Nephron (organoid): ENCODE measurements around the gene NOS3.

Experiments used
- H3K27ac Mint-ChIP-seq, 3 experiments: 2 replicates each; pipeline ENCODE4 v1.8.0; 2020; ENCODE audit warnings: mixed read lengths in 3 of 3, mild to moderate bottlenecking in 2 of 3, moderate library complexity in 1 of 3
- H3K27me3 Mint-ChIP-seq: 2 replicates; pipeline ENCODE4 v1.8.0; 2021; ENCODE audit warnings: low read depth, mild to moderate bottlenecking, moderate library complexity, mixed read lengths
- H3K36me3 Mint-ChIP-seq: 2 replicates; pipeline ENCODE4 v1.8.0; 2020; ENCODE audit warnings: low read depth, mixed read lengths
- H3K4me1 Mint-ChIP-seq: 2 replicates; pipeline ENCODE4 v1.8.0; 2020; ENCODE audit warnings: mixed read lengths
- H3K4me3 Mint-ChIP-seq, 3 experiments: 2 replicates each; pipeline ENCODE4 v1.8.0; 2020; ENCODE audit warnings: mild to moderate bottlenecking in 3 of 3, mixed read lengths in 3 of 3, moderate library complexity in 2 of 3
- H3K9me3 Mint-ChIP-seq: 2 replicates; pipeline ENCODE4 v1.8.0; 2020; ENCODE audit warnings: mixed read lengths
- CTCF ChIP-seq, 3 experiments: fragments of 200-600 bp; sonication (generic); IDR thresholded peaks; one replicate each; pipeline ENCODE4 v1.5.0; 2021; ENCODE audit warnings: antibody characterized with exemption in 3 of 3; ENCODE audit not compliant: unreplicated experiment in 3 of 3

The NOS3 gene

DNA sequence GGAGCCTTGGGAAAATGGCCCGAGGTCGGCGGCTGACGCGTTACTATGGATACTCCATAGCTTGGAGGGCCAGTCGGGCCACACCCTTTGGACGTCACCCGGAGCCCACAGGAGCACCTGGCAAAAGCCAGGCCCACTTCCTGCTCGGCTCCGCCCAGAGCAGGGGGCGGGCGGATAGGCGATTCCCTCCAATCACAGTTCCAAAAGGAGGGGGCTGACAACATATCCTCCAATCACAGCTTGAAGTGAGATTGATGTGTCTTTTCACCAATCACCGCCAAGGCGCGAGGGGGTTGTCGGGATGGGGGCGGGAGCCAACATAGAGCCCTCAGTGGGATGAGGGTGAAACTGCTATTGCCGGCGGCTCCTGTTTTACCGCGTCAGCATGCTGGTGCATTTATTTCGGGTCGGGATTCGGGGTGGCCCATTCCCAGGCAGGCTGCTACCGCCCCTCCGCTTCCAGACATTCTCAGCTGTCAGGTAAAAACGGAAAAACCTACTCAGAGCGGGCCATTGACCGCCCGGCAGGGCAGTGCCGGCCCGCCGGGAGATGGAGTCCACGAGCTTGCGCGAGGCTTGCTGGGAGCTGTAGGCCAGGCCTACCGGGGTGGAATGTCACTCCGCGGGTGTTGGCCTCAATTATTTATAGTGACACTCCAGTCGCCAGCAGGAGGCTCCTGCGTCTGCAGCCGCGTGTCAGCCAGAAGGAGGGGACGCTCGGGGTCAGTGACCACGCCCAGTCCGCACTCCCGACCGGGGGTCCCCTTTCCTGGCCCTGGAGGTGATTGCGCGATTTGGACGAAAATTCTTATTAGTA, 37.5 kb downstream of the NOS3 start, which contains the start of gene ABCB8:
ABCB8 (plus strand) TSS at position 320 of the 817 bp plus-strand sequence; CDS start at position 386, 66 bp downstream.
- peaks cover 6% of the 10 kb centered on the region for H3K36me3 Mint-ChIP-seq
- peaks cover 15% of the 10 kb centered on the region for H3K4me1 Mint-ChIP-seq
- H3K27me3 Mint-ChIP-seq: peaks cover 9% of the 10 kb centered on the region
- H3K27ac Mint-ChIP-seq: peak within 1 kb of the TSS; percentile 69 to 94 (median 93)
- peak within 1 kb of the TSS; percentile 93 to 95 (median 94) for H3K4me3 Mint-ChIP-seq
- no peaks in the 10 kb centered on the region for H3K9me3 Mint-ChIP-seq
- peak; percentile 35 to 58 (median 40) for TF ChIP-seq CTCF (IDR thresholded peaks at IDR 0.05; ENCODE audit: unreplicated experiment in 3 of 3)

- no peak for TF ChIP-seq CTCF (IDR thresholded peaks at IDR 0.05; ENCODE audit: unreplicated experiment in 3 of 3)
- Mint-ChIP-seq H3K27me3 (peaks cover 8% of the 10 kb centered on the region), H3K27ac (peak overlapping the region; percentile 69 to 94 (median 93)), H3K4me1 (peaks cover 15% of the 10 kb centered on the region), H3K36me3 (peaks cover 6% of the 10 kb centered on the region), H3K9me3 (no peaks in the 10 kb centered on the region), H3K4me3 (peak overlapping the region; percentile 93 to 95 (median 94))
Observed at GRCh38 chr7:151028948-151029501, 38.2 kb downstream of the NOS3 start.

DNA sequence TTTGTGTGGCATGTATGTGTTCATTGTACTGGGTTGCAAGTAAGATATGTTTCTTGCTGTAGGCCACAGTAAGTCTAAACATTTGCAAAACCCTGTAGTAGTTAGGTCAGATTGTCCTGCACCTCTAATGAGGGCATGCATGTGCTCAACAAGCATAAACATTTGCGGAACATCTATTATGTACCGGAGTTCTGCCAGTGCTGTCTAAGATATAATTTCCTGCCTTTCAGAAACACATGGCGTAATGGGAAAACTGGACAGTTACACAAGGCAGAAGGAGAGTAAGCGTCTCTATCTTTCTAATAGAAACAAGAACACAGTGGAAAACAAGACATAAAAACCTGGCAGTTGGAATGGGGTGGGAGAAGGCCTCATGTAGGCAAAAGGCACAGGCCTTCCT, 40.2 kb downstream of the NOS3 start:
- Mint-ChIP-seq H3K27ac (no peak overlapping the region), H3K36me3 (peaks cover 6% of the 10 kb centered on the region), H3K27me3 (no peaks in the 10 kb centered on the region), H3K9me3 (no peaks in the 10 kb centered on the region), H3K4me1 (peaks cover 15% of the 10 kb centered on the region), H3K4me3 (peak overlapping the region in 1 of 3 experiments; percentile 42)
- no peak for TF ChIP-seq CTCF (IDR thresholded peaks at IDR 0.05; ENCODE audit: unreplicated experiment in 3 of 3)

DNA sequence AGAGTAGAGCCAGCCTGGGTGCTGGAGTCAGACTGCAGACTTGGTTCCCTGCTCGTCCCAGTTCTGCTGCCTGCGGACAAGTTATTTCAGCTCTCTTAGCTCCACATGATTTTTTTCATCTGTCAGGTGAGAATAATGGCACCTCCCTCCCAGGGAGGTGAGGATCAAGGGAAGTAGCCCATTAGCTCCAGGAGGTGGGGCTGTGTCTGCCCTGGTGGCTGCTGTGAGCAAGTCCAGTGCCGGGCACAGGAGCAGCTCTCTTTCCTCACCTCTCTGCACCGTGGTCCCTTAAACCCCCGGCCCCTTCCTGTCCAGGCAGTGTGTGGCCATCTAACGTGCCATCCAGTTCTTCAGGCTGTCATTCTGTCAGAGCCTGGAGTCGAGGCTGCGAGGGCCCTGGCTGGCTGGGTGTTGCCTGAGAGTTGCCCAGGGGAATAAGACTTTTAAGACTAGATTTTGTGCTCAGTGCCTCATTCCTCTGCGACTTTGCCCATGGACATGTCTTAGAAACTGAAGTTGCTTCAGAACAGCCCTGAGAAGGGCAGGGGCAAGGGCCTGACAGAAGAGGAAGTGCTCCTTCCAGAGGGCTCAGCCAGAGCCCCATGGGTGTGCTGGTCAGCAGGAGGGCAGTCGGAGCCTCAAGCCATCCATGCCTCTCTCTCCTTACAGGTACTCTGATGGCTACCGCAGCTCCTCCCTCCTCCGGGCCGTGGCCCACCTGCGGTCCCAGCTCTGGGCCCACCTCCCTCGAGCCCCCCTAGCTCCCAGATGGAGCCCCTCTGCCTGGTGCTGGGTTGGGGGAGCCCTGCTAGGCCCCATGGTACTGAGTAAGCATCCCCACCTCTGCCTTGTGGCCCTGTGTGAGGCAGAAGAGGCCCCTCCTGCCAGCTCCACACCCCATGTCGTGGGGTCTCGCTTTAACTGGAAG, 42.4 kb downstream of the NOS3 start:
- TF ChIP-seq CTCF (IDR thresholded peaks at IDR 0.05; ENCODE audit: unreplicated experiment in 3 of 3): no peak
- H3K27me3 Mint-ChIP-seq: no peaks in the 10 kb centered on the region
- peaks cover 7% of the 10 kb centered on the region for H3K4me1 Mint-ChIP-seq
- H3K9me3 Mint-ChIP-seq: no peaks in the 10 kb centered on the region
- peaks cover 6% of the 10 kb centered on the region for H3K36me3 Mint-ChIP-seq
- H3K4me3 Mint-ChIP-seq: no peak overlapping the region
- no peak overlapping the region for H3K27ac Mint-ChIP-seq

DNA sequence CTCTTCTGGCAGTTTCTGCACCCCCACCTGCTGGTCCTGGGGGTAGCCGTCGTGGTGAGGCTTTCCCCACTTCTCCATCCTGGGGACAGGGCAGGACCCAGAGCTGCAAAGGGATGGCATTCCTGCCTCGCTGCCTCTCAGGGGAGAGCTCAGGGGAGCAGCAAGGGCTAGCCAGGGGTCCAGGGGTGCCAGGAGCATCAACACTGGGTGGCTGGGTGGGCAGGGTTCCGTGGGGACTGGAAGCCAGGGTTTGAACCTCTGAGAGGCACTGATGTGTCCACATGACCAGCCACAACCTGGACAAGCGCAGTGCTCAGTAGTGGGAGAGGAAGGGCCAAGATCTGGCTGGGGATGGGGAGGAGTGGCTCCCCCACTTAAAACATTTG, 43.0 kb downstream of the NOS3 start:
- Mint-ChIP-seq H3K9me3 (no peaks in the 10 kb centered on the region), H3K27ac (no peak overlapping the region), H3K27me3 (no peaks in the 10 kb centered on the region), H3K4me1 (peaks cover 6% of the 10 kb centered on the region), H3K4me3 (no peak overlapping the region), H3K36me3 (peaks cover 3% of the 10 kb centered on the region)
- no peak for TF ChIP-seq CTCF (IDR thresholded peaks at IDR 0.05; ENCODE audit: unreplicated experiment in 3 of 3)
